ENCODE measurements around the gene CDK7. TPM values are rescaled to one million over a fixed set of nuclear protein-coding genes. Genes with fewer than 3 reads are reported as not detected.

Gene CDK7
- total RNA-seq, 4 donors from 2014 or later, result 12.1 to 19.3 (median 15.5) TPM

DNA sequence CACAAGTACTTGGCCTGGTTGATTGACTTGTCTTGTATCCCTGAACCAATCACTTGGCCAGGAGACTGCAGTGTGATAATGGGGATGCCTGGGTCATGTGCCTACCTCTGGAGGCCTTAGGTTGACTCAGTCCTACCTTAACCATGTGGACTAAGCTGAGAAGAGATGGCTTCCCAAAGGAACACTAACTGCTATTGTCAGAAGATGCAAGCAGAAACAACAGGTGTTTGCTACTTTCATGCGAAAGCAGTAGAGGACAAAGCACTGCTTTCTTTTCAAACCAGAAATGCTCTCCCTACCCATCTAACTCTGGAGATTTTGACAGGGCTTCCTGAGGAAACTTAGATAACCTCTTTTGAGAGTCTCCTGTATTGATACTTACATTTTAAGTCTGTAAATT, 22.9 kb downstream of the CDK7 start:
- no peak for DNase-seq (ENCODE audit: low spot score)
- ATAC-seq (ENCODE audit: low FRiP score), result no peak
- TF ChIP-seq, protein P1, sequence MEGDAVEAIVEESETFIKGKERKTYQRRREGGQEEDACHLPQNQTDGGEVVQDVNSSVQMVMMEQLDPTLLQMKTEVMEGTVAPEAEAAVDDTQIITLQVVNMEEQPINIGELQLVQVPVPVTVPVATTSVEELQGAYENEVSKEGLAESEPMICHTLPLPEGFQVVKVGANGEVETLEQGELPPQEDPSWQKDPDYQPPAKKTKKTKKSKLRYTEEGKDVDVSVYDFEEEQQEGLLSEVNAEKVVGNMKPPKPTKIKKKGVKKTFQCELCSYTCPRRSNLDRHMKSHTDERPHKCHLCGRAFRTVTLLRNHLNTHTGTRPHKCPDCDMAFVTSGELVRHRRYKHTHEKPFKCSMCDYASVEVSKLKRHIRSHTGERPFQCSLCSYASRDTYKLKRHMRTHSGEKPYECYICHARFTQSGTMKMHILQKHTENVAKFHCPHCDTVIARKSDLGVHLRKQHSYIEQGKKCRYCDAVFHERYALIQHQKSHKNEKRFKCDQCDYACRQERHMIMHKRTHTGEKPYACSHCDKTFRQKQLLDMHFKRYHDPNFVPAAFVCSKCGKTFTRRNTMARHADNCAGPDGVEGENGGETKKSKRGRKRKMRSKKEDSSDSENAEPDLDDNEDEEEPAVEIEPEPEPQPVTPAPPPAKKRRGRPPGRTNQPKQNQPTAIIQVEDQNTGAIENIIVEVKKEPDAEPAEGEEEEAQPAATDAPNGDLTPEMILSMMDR (IDR thresholded peaks at IDR 0.05), result no peak

DNA sequence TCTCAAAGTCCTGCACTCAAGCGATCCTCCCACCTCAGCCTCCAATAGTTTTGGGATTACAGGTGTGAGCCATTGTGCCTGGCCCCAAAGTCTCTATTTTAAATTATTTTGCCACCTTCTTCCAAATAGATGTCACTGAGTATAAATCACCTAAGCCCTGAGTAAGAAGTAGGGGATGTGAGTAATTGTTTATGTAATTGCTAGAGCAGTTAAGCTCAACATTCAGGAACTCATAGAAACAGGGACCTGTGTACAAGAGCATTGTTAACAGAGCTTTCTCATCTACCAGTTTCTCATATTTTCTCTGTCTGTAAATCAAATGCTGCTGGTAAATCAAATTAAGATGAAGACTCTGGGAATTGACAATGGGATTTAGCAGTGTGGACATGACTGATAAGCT, 26.3 kb downstream of the CDK7 start:
- no peak for DNase-seq (ENCODE audit: low spot score)
- no peak for ATAC-seq (ENCODE audit: low FRiP score)
- TF ChIP-seq, protein P1 (IDR thresholded peaks at IDR 0.05), result no peak

DNA sequence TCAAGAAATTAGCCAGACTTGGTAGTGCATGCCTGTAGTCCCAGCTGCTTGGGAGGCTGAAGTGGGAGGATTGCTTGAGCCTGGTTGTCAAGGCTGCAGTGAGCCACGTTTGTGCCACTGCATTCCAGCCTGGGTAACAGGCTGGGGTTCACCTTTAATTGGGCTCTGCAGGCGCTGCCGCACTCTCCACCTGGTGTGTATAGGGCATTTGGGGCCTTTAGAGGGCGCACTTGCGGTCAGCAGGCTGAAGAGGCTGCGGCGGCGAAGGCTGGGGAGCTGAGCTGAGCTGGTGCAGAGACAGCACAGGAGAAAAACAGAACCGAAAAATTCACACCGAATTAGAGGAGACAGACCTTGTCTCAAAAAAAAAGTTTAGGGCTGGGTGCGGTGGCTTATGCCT, 31.2 kb downstream of the CDK7 start:
- TF ChIP-seq, protein P1 (IDR thresholded peaks at IDR 0.05), result no peak
- no peak for ATAC-seq (ENCODE audit: low FRiP score)

DNA sequence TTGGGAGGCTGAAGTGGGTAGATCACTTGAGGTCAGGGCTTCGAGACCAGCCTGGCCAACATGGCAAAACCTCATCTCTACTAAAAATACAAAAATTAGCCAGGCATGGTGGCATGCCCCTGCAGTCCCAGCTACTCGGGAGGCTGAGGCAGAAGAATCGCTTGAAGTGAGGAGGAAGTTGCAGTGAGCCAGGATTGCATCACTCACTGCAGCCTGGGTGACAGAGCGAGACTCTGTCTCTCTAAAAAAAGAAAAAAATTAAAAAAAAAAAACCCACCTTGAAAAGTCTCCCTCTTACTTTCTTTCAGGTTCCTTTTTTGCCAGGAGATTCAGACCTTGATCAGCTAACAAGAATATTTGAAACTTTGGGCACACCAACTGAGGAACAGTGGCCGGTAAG, 34.2 kb downstream of the CDK7 start:
- ATAC-seq (ENCODE audit: low FRiP score), result no peak
- DNase-seq (ENCODE audit: low spot score), result no peak
- TF ChIP-seq, protein P1 (IDR thresholded peaks at IDR 0.05), result no peak

More for the DNA sequence above, 31.2 kb downstream of the CDK7 start:
- DNase-seq (ENCODE audit: low spot score), result no peak

DNA sequence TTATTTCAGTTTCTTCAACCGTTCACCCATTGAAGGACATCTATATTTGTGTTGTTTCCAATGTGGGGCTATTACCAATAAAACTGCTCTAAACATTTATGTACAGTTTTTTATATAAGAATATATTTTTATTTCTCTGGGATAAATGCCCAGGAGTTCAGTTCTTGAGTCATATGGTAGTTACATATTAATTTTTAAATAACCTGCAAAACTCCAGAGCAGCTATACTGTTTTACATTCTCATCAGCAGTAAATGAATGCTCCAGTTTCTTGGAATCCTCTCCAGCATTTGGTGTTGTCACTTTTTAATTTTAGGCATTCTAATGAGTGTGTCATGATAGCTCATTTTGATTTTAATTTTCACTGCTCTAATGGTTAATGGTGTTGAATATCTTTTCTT, 36.2 kb downstream of the CDK7 start:
- no peak for DNase-seq (ENCODE audit: low spot score)
- no peak for ATAC-seq (ENCODE audit: low FRiP score)
- TF ChIP-seq, protein P1 (IDR thresholded peaks at IDR 0.05), result no peak

DNA sequence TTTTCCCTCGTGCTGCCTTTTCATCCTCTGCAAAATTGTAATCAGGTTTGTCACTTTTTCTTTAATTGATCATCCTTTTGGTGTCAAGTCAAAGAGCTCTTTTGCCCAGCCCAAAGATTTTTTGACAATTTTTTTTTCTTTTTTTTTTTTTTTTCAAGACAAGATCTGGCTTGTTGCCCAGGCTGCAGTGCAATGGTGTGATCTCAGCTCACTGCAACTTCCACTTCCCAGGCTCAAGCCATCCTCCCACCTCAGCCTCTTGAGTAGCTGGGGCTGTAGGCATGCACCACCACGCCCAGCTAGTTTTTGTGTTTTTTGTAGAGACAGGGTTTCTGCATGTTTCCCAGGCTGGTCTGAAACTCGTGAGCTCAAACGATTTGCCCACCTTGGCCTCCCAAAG, 36.7 kb downstream of the CDK7 start:
- TF ChIP-seq, protein P1 (IDR thresholded peaks at IDR 0.05), result no peak
- no peak for ATAC-seq (ENCODE audit: low FRiP score)
- DNase-seq (ENCODE audit: low spot score), result no peak

DNA sequence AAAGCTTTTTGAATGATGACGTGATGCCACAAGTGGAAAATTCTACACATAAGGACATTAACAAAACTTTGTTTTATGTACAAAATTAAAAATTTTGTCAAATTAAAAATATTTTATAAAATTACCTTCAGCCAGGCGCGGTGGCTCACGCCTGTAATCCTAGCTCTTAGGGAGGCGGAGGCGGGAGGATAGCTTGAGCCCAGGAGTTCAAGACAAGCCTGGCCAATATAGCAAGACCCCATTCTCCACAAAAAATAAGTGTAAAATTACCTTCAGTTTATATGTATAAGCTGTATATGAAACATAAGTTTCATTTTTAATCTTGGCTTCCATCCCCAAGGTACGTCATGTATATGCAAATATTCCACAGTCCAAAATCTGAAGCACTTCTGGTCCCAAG, 40.9 kb downstream of the CDK7 start:
- TF ChIP-seq, protein P1 (IDR thresholded peaks at IDR 0.05), result no peak

More for the DNA sequence above, 40.9 kb downstream of the CDK7 start:
- ATAC-seq (ENCODE audit: low FRiP score) (no peak), DNase-seq (ENCODE audit: low spot score) (no peak)
